ENCODE results near the gene POM121L2. TPM values are rescaled to one million over a fixed set of nuclear protein-coding genes. Genes with fewer than 3 reads are reported as not detected.

Gene POM121L2
- total and polyA plus RNA-seq, 2 of the 13 experiments (the other 11 are each of a cell fraction or from before 2014, with no cell fraction given): not detected

DNA sequence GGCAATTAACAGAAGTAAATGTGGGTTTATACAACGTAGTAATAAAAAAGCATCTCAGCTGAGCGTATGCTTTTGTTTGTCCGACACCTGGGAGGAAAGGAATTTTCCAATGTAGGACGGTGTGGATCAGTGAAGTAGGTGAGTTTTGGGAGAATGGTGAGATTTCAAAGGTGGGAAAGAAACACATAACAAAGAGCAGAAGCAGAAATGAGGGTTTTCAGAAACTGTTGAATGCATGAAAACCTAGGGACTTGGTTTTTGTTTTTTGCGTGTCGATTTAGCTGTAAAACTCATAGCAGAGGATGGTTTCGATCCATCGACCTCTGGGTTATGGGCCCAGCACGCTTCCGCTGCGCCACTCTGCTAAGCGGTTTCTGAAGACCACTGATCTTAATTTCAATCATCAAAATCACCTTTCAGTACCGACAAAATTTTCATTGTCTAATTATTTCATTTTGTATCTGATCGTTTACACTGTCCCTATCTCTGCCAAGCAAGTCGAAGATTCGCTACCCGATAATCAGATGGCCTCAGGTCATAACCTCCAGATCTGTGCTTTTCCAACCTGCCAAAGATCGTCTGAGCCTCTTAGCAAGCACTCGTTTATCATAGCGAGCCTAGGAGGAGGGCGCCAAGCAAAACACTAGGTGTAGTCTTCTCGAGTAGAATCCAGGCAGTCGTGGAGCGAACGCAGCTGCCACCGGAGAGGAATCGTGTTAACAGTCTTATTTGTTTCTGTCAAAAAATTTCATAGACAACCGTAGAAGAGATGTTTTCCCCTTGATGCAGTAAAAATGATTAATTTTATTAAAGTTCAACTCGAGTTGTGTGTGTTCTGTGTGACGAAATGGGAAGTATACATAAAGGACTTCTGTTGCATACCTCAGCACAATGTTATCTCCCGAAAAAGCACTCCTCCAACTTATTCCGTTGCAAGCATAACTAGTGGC, 20.9 kb upstream of the POM121L2 start (continued):
- TF ChIP-seq TBX3 (IDR thresholded peaks at IDR 0.05; ENCODE audit: borderline replicate concordance) (no peak), ZNF75D (CRISPR knock-in tag; IDR thresholded peaks at IDR 0.05; ENCODE audit: borderline replicate concordance) (no peak), GZF1 (CRISPR knock-in tag; IDR thresholded peaks at IDR 0.05) (peak; percentile 53; the same call in 1 of the 2 replicates), CC2D1A (CRISPR knock-in tag; IDR thresholded peaks at IDR 0.05) (no peak), KLF6 (CRISPR knock-in tag; IDR thresholded peaks at IDR 0.05) (peak; percentile 69; the same call in 1 of the 2 replicates), RFXAP (CRISPR knock-in tag; IDR thresholded peaks at IDR 0.05; ENCODE audit: borderline replicate concordance) (no peak), ZFP90 (CRISPR knock-in tag; IDR thresholded peaks at IDR 0.05; ENCODE audit: borderline replicate concordance) (peak; percentile 44; the same call in 1 of the 2 replicates), ZNF737 (CRISPR knock-in tag; IDR thresholded peaks at IDR 0.05; ENCODE audit: borderline replicate concordance) (no peak), CBFB (CRISPR knock-in tag; IDR thresholded peaks at IDR 0.05) (0 out of 2 replicates have a peak, but pooled peaks have one; percentile 51), ZNF546 (CRISPR knock-in tag; conservative IDR thresholded peaks at IDR 0.05) (no peak), NFKBIZ (CRISPR knock-in tag; IDR thresholded peaks at IDR 0.05) (peak; percentile 71), TCF7L2 (IDR thresholded peaks at IDR 0.05; ENCODE audit: low read depth, low read length) (no peak), TCF7 (IDR thresholded peaks at IDR 0.05; ENCODE audit: low read depth) (no peak), EP300 (IDR thresholded peaks at IDR 0.05; ENCODE audit: low read depth in 2 of 2, low read length in 2 of 2) (no peak), EP300 (CRISPR knock-in tag; IDR thresholded peaks at IDR 0.05; ENCODE audit: borderline replicate concordance) (no peak), SAP130 (CRISPR knock-in tag; IDR thresholded peaks at IDR 0.05; ENCODE audit: low read depth) (peak; percentile 40), NCOA2 (CRISPR knock-in tag; IDR thresholded peaks at IDR 0.05) (0 out of 2 replicates have a peak, but pooled peaks have one; percentile 22), ZNF292 (CRISPR knock-in tag; IDR thresholded peaks at IDR 0.05; ENCODE audit: borderline replicate concordance, low read depth) (no peak), JDP2 (CRISPR knock-in tag; IDR thresholded peaks at IDR 0.05; ENCODE audit: borderline replicate concordance) (no peak), GTF3A (CRISPR knock-in tag; conservative IDR thresholded peaks at IDR 0.05) (0 out of 2 replicates have a peak, but pooled peaks have one; percentile 57), ZNF619 (CRISPR knock-in tag; IDR thresholded peaks at IDR 0.05) (no peak)
- TF ChIP-seq, protein P1, sequence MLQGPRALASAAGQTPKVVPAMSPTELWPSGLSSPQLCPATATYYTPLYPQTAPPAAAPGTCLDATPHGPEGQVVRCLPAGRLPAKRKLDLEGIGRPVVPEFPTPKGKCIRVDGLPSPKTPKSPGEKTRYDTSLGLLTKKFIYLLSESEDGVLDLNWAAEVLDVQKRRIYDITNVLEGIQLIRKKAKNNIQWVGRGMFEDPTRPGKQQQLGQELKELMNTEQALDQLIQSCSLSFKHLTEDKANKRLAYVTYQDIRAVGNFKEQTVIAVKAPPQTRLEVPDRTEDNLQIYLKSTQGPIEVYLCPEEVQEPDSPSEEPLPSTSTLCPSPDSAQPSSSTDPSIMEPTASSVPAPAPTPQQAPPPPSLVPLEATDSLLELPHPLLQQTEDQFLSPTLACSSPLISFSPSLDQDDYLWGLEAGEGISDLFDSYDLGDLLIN (CRISPR knock-in tag; IDR thresholded peaks at IDR 0.05; ENCODE audit: borderline replicate concordance): no peak
- TF ChIP-seq, protein P2, sequence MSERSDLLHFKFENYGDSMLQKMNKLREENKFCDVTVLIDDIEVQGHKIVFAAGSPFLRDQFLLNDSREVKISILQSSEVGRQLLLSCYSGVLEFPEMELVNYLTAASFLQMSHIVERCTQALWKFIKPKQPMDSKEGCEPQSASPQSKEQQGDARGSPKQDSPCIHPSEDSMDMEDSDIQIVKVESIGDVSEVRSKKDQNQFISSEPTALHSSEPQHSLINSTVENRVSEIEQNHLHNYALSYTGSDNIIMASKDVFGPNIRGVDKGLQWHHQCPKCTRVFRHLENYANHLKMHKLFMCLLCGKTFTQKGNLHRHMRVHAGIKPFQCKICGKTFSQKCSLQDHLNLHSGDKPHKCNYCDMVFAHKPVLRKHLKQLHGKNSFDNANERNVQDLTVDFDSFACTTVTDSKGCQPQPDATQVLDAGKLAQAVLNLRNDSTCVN (CRISPR knock-in tag; IDR thresholded peaks at IDR 0.05; ENCODE audit: borderline replicate concordance): peak; percentile 21; the same call in 1 of the 2 replicates
- TF ChIP-seq, protein P3, sequence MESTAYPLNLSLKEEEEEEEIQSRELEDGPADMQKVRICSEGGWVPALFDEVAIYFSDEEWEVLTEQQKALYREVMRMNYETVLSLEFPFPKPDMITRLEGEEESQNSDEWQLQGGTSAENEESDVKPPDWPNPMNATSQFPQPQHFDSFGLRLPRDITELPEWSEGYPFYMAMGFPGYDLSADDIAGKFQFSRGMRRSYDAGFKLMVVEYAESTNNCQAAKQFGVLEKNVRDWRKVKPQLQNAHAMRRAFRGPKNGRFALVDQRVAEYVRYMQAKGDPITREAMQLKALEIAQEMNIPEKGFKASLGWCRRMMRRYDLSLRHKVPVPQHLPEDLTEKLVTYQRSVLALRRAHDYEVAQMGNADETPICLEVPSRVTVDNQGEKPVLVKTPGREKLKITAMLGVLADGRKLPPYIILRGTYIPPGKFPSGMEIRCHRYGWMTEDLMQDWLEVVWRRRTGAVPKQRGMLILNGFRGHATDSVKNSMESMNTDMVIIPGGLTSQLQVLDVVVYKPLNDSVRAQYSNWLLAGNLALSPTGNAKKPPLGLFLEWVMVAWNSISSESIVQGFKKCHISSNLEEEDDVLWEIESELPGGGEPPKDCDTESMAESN (CRISPR knock-in tag; conservative IDR thresholded peaks at IDR 0.05): 0 out of 2 replicates have a peak, but pooled peaks have one; percentile 47
- TF ChIP-seq, protein P4, sequence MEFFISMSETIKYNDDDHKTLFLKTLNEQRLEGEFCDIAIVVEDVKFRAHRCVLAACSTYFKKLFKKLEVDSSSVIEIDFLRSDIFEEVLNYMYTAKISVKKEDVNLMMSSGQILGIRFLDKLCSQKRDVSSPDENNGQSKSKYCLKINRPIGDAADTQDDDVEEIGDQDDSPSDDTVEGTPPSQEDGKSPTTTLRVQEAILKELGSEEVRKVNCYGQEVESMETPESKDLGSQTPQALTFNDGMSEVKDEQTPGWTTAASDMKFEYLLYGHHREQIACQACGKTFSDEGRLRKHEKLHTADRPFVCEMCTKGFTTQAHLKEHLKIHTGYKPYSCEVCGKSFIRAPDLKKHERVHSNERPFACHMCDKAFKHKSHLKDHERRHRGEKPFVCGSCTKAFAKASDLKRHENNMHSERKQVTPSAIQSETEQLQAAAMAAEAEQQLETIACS (CRISPR knock-in tag; IDR thresholded peaks at IDR 0.05): no peak

Measured in HepG2 (cell line).